T-helper 2 cell (primary cell): ENCODE data around the gene GPR25.
A peak's percentile ranks its signal among the peaks of the same experiment; 100 is the strongest.

Source experiments
- DNase-seq, 5 experiments: peaks; one replicate each; pipeline versions ENCODE4 v3.0.0 to v3.0.0-alpha.2; 2012 to 2022

The GPR25 gene

GRCh38 chr1:200873671-200874397 lies 1.1 kb downstream of the GPR25 start:
- no peak for DNase-seq

- no peak for DNase-seq
Measured at GRCh38 chr1:200874694-200875093, 1.9 kb downstream of the GPR25 start.

DNA sequence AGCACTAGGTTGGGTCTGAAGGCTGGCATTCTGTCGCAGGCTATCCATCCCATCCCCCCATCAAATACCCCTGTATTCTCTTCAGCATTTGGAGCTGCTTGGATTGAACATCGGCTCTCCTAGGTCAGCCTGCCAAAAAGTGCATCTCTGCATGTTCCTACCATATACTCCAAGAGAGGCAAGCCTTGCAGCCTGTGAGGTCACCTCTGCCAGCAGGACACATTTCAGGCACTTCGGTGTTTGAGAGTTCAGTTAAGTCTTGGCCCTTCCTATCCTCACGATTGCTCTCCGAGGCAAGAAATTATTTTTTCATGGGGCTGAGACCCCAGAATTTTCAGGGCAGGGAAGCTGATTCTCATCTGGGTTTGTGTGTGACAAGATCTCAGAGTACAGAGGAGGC lies 2.6 kb downstream of the GPR25 start:
- DNase-seq: no peak

GRCh38 chr1:200877010-200877409 lies 4.2 kb downstream of the GPR25 start:
- DNase-seq: no peak

GRCh38 chr1:200877839-200878551 lies 5.2 kb downstream of the GPR25 start:
- DNase-seq: peak in 2 of 5 experiments; percentile 44 to 83

GRCh38 chr1:200880212-200880611 lies 7.4 kb downstream of the GPR25 start:
- peak in 1 of 5 experiments; percentile 21 for DNase-seq

GRCh38 chr1:200883118-200883517 lies 10.3 kb downstream of the GPR25 start:
- no peak for DNase-seq

GRCh38 chr1:200885623-200886402 lies 13.0 kb downstream of the GPR25 start:
- no peak for DNase-seq

DNA sequence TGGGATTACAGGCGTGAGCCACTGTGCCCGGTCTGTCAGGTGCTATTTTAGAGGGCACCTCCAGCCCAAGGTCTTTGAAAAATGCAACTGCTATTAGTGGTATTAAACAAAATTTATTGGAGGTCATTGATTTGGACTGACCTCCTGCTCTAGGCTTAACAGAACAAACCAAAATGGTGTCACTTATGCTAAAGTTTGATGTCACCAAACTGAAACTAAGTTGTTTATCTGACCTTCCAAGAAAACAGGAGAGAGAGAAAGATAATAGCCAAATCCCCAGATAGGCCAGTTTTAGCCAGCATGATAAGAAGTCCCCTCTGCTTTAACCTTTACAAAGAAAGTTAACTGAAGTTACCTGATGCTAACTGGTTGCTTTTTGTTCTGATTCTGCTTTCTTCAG lies 13.8 kb downstream of the GPR25 start:
- DNase-seq: no peak

- no peak for DNase-seq
Measured at GRCh38 chr1:200887036-200887435, 14.3 kb downstream of the GPR25 start.

- no peak for DNase-seq
Measured at GRCh38 chr1:200887772-200888348, 15.1 kb downstream of the GPR25 start.

GRCh38 chr1:200888349-200888838 lies 15.6 kb downstream of the GPR25 start:
- peak in 3 of 5 experiments; percentile 28 to 77 (median 74) for DNase-seq

GRCh38 chr1:200889571-200889970 lies 16.8 kb downstream of the GPR25 start:
- peak in 1 of 5 experiments; percentile 50 for DNase-seq

- DNase-seq: no peak
Measured at GRCh38 chr1:200890027-200890426, 17.2 kb downstream of the GPR25 start.

GRCh38 chr1:200890818-200891773 lies 18.3 kb downstream of the GPR25 start:
- DNase-seq: no peak

- no peak for DNase-seq
Measured at GRCh38 chr1:200891774-200892157, 19.0 kb downstream of the GPR25 start.

DNA sequence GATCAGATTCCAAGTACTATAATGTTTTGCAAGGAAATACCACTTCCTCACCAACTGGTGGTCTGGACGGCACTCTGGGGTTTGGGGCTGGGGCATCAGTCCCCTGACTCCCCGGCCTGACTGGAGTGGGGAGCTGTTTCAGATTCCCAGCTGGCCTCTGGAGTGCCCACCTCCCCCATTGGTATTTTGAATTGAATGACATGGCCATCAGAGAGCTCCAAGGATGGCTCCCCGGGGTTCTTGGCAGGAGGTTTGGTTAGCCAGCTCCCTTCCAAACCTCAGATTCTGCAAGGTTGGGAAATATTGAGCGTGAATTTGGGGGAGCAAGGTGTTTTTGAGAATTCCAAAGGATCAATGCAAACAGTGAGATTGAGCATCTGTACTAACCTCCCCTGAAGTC lies 19.8 kb downstream of the GPR25 start:
- DNase-seq: no peak

- DNase-seq: no peak
Measured at GRCh38 chr1:200892958-200893357, 20.2 kb downstream of the GPR25 start.

DNA sequence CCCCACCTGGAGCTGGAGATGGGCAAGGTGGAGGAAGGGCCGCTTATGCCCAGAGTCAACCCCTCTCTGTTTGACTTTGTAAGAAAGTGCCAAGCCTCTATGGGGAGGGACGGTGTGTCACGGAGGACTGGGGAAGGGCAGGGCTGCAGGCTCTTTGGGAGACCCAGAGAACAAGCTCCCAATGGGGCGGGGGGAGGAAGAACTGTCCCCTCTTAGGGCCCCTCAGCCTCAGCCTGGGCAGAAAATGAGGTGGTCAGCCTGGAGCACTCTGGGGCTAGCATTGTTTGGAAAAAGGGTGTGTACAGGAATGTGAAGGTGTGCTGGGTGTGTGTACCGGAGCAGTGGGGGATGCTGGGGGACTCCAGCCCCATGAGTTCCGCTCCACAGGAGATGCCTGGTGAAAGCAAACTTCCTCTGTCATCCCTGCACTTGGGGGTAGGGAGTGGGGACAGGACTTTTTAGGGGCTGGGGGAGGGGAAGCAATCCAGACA lies 20.7 kb downstream of the GPR25 start:
- DNase-seq: no peak

GRCh38 chr1:200894712-200895442 lies 22.1 kb downstream of the GPR25 start, which contains the start of gene INAVA:
Gene INAVA, plus strand, starts transcription at chr1:200894900. Its CDS starts 3,501 bp downstream, at chr1:200898401.
- DNase-seq: no peak

DNA sequence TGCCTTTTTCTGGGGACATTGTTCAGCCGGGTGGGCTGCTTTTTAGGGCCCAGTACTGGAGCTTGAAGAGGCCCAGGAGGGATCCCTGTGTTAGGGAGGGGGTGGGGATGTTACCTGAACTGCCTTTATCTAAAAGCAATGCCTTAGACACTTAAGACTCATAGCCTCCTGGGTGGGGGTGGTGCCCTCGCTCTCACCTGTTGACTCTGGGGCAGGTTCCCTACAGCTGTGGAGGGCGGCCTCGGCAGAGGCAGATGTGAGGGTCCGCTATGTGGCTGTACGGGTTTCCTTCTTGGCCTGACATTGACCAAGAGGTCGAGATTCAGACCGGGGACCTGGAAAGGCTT lies 22.6 kb downstream of the GPR25 start:
- DNase-seq: no peak
